Epithelial cell of esophagus (primary cell): ENCODE results near the gene TAS1R3.

ENCODE experiments used
- DNase-seq: peaks from one replicate; pipeline ENCODE4 v3.0.0; 2010; ENCODE audit warnings: low read depth
- H3K4me3 ChIP-seq: 2 replicates; pipeline ENCODE4 v1.5.1; 2011; ENCODE audit warnings: mild to moderate bottlenecking, low read length, control low read depth
- CTCF ChIP-seq: IDR thresholded peaks from 2 replicates; pipeline ENCODE4 v1.5.1; 2011; ENCODE audit warnings: low read depth, mild to moderate bottlenecking, low read length, control low read depth, inconsistent platforms; ENCODE audit not compliant: insufficient read depth; ENCODE audit errors: missing control alignments

Gene TAS1R3

GRCh38 chr1:1328254-1328653 is 2.8 kb upstream of the TAS1R3 start:
- no peak for TF ChIP-seq CTCF
- no peak overlapping the region for H3K4me3 ChIP-seq
- no peak for DNase-seq

GRCh38 chr1:1329304-1330210 is 1.5 kb upstream of the TAS1R3 start:
- no peak for DNase-seq
- H3K4me3 ChIP-seq: no peak overlapping the region
- no peak for TF ChIP-seq CTCF

GRCh38 chr1:1330366-1331067 is 563 bp upstream of the TAS1R3 start:
- TF ChIP-seq CTCF: no peak
- DNase-seq: no peak
- H3K4me3 ChIP-seq: no peak overlapping the region

- no peak for TF ChIP-seq CTCF
- H3K4me3 ChIP-seq: no peak overlapping the region
- no peak for DNase-seq
Measured at GRCh38 chr1:1332031-1332755, 1.1 kb downstream of the TAS1R3 start.

GRCh38 chr1:1332774-1333480 is 1.8 kb downstream of the TAS1R3 start:
- no peak for TF ChIP-seq CTCF
- DNase-seq: peak; percentile 71
- H3K4me3 ChIP-seq: no peak overlapping the region

GRCh38 chr1:1333551-1334241 is 2.6 kb downstream of the TAS1R3 start:
- no peak overlapping the region for H3K4me3 ChIP-seq
- no peak for TF ChIP-seq CTCF
- DNase-seq: no peak
